Effector memory CD8-positive, alpha-beta T cell (primary cell): ENCODE measurements around the gene FOXP4.
A peak's percentile ranks its signal among the peaks of the same experiment; 100 is the strongest.

ENCODE experiments used
- ATAC-seq: fragments of 150-1000 bp; cut with Tn5 transposase; replicated peaks from 2 replicates; pipeline ENCODE4 v1.10.0; 2021; ENCODE audit warnings: mild to moderate bottlenecking, moderate library complexity
- DNase-seq, 3 experiments: peaks; one replicate each; pipeline ENCODE4 v3.0.0; 2021
- H3K27ac Mint-ChIP-seq, 2 donors: one replicate each; pipeline ENCODE4 v1.8.0; 2022; ENCODE audit warnings: mild to moderate bottlenecking in 2 of 2, mixed read lengths in 2 of 2, moderate library complexity in 2 of 2
- H3K27me3 Mint-ChIP-seq, 2 donors: one replicate each; pipeline ENCODE4 v1.8.0; 2022; ENCODE audit warnings: mixed read lengths in 2 of 2
- H3K36me3 Mint-ChIP-seq: one replicate; pipeline ENCODE4 v1.8.0; 2022; ENCODE audit warnings: mild to moderate bottlenecking, moderate library complexity, mixed read lengths; ENCODE audit not compliant: insufficient read depth
- H3K4me1 Mint-ChIP-seq, 2 donors: one replicate each; pipeline ENCODE4 v1.8.0; 2022; ENCODE audit warnings: low read depth in 2 of 2, mixed read lengths in 2 of 2
- H3K4me3 Mint-ChIP-seq, 2 donors: one replicate each; pipeline ENCODE4 v1.8.0; 2022; ENCODE audit warnings: mild to moderate bottlenecking in 2 of 2, mixed read lengths in 2 of 2, moderate library complexity in 2 of 2
- H3K9me3 Mint-ChIP-seq, 2 donors: one replicate each; pipeline ENCODE4 v1.8.0; 2022; ENCODE audit warnings: mixed read lengths in 2 of 2

FOXP4 gene

DNA sequence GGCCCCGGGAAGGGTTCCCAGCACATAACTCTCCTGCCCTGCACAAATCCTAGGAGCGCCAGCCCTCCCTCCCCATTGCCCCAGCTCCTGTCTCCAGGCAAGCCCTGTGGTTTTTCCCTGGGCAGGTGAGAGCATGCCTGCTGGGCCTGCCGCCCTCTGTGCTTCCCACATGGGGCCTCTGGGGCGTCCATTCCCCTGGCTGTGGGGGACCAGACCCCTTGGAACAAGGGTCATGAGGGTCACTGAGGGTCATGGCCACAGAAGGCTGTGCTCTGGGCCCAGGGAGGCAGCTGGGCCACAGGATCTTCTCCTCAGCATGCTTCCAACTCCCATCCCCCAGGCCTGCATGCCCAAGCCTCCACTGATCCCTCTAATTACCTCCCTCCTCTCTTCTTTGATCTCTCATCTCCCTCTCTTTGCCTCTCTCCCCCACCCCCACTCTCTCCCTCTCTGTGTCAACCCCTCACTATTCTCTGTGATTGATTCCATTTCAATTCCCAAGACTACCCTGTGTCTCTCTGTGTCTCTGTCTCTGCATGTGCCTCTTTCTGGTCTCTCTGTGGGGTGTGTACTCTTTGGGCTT is 98.2 kb downstream of the FOXP4 start:
- Mint-ChIP-seq H3K4me3 (no peak overlapping the region), H3K9me3 (no peaks in the 10 kb centered on the region), H3K27ac (no peak overlapping the region), H3K36me3 (peaks cover 3% of the 10 kb centered on the region), H3K4me1 (peaks cover 0 to 3% of the 10 kb centered on the region in 2 donors), H3K27me3 (peaks cover 47 to 97% of the 10 kb centered on the region in 2 donors)
- DNase-seq (no peak), ATAC-seq (no peak)

DNA sequence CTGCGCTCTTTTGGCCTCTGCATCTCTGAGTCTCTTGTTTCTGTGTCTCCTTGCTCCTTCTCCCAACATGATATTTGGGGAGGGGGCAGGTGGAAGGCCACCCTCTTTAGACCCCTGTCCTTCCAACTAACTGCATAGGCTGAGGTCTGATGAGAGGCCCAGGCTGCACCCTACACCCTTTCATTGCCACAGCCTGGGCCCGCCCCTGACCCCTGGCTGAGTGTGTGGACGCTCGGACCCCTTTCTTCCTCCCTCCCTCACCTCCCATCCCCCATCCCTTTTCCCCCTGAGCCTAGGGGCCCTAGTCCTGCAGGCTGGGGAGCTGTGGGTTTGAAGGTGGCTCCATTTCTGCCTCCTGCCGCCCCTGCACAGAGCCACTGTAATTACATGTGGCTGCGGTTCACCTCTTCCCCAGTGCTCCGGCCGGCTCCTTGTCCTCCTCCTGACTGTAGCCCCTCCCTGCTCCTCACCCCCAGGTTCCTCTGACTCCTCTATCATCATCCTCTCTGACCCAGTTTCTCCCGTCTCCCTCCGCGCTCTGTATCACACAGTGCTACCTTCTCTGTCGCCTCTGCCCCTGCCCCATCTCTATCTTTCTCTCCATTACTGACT is 98.9 kb downstream of the FOXP4 start:
- Mint-ChIP-seq H3K36me3 (no peaks in the 10 kb centered on the region), H3K4me1 (peaks cover 0 to 3% of the 10 kb centered on the region in 2 donors), H3K27ac (no peak overlapping the region), H3K4me3 (no peak overlapping the region), H3K27me3 (peaks cover 39 to 95% of the 10 kb centered on the region in 2 donors), H3K9me3 (no peaks in the 10 kb centered on the region)
- DNase-seq = no peak
- no peak for ATAC-seq

DNA sequence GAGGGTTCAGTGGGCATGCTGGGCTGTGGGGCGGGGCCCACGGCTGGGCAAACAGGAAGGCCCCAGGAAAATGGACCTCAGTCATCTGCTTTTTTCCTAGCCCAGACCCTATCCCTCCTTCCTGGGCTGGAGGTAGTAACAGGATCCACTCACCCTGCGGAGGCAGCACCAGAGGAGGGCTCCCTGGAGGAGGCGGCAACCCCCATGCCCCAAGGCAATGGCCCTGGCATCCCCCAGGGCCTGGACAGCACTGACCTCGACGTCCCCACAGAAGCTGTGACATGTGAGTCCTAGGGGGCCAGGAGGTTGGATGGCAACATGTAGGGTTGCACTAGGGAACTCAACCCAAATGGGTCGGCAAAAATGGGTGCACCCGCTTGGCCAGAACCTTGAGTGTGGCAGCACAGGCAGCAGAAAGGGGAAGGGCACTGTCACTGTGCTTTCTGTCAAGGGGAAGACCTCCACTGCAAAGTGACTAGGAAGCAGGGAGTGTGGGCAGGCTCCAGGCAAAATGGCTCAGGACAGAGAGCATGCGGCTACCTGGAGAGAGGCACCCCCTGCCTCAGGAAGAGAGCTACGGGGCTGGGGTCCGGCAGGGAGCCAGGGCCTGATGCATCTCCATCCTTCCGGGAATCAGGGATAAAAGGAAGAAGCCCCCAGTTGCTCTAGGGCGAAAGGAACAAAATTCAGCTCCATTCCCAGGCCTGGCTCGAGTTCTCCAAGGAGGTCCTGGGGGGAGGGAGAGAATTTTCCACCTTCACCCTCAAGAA is 100.0 kb downstream of the FOXP4 start:
- Mint-ChIP-seq H3K4me3 (no peak overlapping the region), H3K4me1 (peaks cover 0 to under 1% of the 10 kb centered on the region in 2 donors), H3K36me3 (no peaks in the 10 kb centered on the region), H3K27ac (peak overlapping the region in 1 of 2 donors; percentile 22), H3K27me3 (peaks cover 31 to 88% of the 10 kb centered on the region in 2 donors), H3K9me3 (no peaks in the 10 kb centered on the region)
- no peak for DNase-seq
- no peak for ATAC-seq

- H3K4me1 Mint-ChIP-seq = peaks cover 0 to 3% of the 10 kb centered on the region in 2 donors
- no peak for ATAC-seq
- no peaks in the 10 kb centered on the region for H3K9me3 Mint-ChIP-seq
- H3K27me3 Mint-ChIP-seq = peaks cover 28 to 88% of the 10 kb centered on the region in 2 donors
- H3K4me3 Mint-ChIP-seq = no peak overlapping the region
- peaks cover 2% of the 10 kb centered on the region for H3K36me3 Mint-ChIP-seq
- no peak overlapping the region for H3K27ac Mint-ChIP-seq
- no peak for DNase-seq
Observed at GRCh38 chr6:41647061-41647511, 100.9 kb downstream of the FOXP4 start.

DNA sequence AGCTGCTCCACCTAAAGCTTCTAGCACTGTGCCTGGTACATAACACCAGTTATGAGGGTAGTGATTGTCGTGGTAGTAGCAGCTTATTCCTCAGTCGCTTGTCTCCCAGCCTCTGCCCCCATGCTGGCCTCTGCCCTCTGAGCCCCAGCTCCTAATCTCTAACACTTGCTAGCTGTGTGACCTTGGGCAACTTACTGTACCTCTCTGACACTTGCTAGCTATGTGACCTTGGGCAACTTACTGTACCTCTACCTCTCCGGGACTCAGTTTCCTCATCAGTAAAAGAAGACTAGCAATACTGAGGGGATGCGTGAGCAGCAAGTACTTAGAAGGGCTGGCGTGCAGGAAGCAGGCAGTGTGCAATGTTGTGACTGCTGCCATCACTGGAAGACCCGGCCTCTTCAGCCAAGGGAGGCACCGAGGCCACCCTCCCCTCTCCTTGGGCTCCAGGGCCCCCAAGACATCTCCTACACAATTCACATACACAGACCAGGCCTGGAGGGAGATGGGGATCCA is 101.9 kb downstream of the FOXP4 start:
- Mint-ChIP-seq H3K27ac (no peak overlapping the region), H3K9me3 (no peaks in the 10 kb centered on the region), H3K36me3 (peaks cover 3% of the 10 kb centered on the region), H3K27me3 (peaks cover 26 to 84% of the 10 kb centered on the region in 2 donors), H3K4me1 (peaks cover 0 to 4% of the 10 kb centered on the region in 2 donors), H3K4me3 (no peak overlapping the region)
- ATAC-seq = no peak
- no peak for DNase-seq

DNA sequence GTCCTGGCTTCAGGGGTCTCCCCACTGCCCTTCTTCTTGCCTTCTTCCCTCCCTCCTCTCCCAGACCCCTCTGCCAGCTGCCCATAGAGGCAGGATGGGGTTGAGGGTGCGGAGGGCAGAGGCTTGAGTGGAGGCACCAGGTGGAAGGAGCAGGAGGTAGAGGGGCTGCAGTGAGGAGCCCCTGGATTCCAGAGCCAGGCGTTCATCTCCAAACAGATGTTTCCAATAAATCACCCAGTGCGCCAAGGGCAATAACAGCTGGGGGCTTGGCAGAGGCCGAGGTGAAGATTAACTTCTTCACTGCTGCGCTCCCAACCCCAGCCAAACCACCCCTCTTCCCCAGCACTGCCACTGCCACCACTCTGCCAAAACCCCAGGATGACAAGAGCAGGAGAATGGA is 102.7 kb downstream of the FOXP4 start:
- Mint-ChIP-seq H3K9me3 (no peaks in the 10 kb centered on the region), H3K27ac (no peak overlapping the region), H3K4me3 (no peak overlapping the region), H3K4me1 (peaks cover 0 to 4% of the 10 kb centered on the region in 2 donors), H3K36me3 (peaks cover 3% of the 10 kb centered on the region), H3K27me3 (peaks cover 26 to 78% of the 10 kb centered on the region in 2 donors)
- ATAC-seq = no peak
- no peak for DNase-seq

GRCh38 chr6:41649596-41649995 is 103.4 kb downstream of the FOXP4 start:
- H3K4me3 Mint-ChIP-seq = no peak overlapping the region
- H3K4me1 Mint-ChIP-seq = peaks cover 0 to 4% of the 10 kb centered on the region in 2 donors
- peaks cover 3% of the 10 kb centered on the region for H3K36me3 Mint-ChIP-seq
- no peak overlapping the region for H3K27ac Mint-ChIP-seq
- peaks cover 30 to 77% of the 10 kb centered on the region in 2 donors for H3K27me3 Mint-ChIP-seq
- DNase-seq (no peak), ATAC-seq (no peak)
- no peaks in the 10 kb centered on the region for H3K9me3 Mint-ChIP-seq

DNA sequence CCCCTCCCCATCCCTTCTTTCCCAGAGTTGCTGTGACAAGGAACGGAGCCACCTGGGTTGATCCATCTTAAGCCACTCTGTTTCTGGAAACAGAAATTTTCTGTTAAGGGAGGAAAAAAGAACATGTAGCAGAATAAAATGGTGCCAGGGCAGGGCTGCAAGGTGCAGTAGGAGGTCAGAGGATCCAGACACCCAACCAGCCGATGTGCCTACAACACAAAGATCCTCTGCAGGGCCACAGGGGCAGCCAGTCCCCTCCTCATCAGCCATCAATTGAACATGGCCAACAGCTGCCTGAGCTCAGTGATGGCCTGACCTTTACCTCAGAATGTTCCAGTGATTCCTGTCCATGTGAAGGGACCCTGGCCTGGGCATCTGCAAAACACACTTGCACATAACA is 103.9 kb downstream of the FOXP4 start:
- Mint-ChIP-seq H3K27ac (no peak overlapping the region), H3K4me1 (peaks cover 0 to 4% of the 10 kb centered on the region in 2 donors), H3K27me3 (peaks cover 35 to 77% of the 10 kb centered on the region in 2 donors), H3K9me3 (no peaks in the 10 kb centered on the region), H3K36me3 (peaks cover 3% of the 10 kb centered on the region), H3K4me3 (no peak overlapping the region)
- ATAC-seq (no peak), DNase-seq (no peak)

DNA sequence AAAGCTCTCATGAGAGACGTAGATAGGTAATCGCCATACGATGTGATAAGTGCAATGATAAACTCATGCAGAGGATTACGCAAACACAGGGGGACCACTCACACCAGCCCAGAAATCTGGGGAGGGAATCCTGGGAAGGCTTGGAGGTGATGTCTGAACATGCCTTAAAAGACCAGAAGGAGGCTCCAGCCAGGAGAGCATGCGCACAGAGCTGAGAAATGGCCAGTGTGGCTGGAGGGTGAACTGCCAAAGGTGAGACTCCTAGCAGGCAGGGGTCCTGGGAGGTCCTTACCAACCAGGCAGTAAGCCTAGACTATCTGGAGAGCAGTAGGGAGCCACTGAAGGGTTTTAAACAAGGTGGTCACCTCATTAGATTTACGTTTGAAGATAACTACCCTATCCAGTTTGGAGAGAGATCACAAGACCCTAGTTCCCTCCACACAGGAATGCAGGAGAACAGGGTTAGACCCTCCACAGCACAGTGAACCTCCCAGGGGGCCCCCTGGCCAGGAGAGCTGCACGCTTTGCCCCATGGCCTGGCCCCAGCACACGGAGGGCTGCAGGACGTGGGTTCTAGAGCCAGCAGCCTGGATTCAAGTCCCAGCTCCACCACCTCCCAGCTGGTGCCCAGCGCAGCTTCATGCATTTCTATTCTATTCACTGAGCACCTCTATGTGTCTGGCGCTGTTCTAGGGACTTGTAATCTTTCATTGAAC is 105.2 kb downstream of the FOXP4 start:
- H3K36me3 Mint-ChIP-seq = peaks cover 3% of the 10 kb centered on the region
- no peak overlapping the region for H3K4me3 Mint-ChIP-seq
- no peaks in the 10 kb centered on the region for H3K9me3 Mint-ChIP-seq
- peaks cover 0 to 4% of the 10 kb centered on the region in 2 donors for H3K4me1 Mint-ChIP-seq
- ATAC-seq = no peak
- H3K27me3 Mint-ChIP-seq = peaks cover 36 to 77% of the 10 kb centered on the region in 2 donors
- no peak for DNase-seq
- H3K27ac Mint-ChIP-seq = peak overlapping the region in 1 of 2 donors; percentile 33
